HG03460 (cell line): ENCODE measurements around the gene DCT.

ENCODE experiments used
- ATAC-seq: cut with Tn5 transposase; IDR thresholded peaks from one replicate; pipeline ENCODE4 v1.9.1; 2021; ENCODE audit not compliant: unreplicated experiment

Gene DCT

DNA sequence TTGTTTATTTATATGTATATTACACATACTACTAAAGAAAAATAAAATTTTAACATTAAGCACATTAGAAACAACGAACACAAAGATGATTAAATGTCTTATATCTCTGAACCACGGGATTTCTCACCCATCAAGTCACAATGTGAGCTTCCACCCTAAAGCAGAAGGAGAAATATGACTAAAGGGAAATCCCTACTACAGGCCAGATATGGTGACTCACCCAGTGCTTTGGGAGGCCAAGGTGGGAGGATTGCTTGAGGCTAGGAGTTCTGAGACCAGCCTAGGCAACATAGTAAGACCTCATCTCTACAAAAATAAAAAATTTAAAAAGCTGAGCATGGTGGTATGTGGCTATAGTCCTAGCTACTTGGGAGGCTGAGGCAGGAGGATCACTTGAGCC, 24.6 kb downstream of the DCT start:
- ATAC-seq, result no peak

DNA sequence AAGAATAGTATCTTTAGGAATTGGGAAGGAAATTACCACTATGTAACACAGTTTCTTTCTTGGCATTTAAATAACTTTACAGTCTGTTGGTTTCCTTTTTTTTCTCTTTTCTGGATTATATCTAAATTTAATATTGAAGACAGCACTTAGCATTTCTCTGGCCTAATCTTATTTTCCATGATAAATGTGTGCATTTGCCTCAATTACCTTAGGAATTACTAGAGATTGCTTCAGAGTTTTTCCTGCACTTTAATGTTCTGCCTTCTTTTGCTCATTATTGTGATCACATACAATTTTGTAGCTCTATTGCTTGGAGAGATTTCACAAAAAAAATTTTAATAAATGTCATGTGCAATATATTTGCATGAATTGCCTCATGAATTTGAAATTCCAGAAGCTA, 25.1 kb downstream of the DCT start:
- ATAC-seq, result no peak

DNA sequence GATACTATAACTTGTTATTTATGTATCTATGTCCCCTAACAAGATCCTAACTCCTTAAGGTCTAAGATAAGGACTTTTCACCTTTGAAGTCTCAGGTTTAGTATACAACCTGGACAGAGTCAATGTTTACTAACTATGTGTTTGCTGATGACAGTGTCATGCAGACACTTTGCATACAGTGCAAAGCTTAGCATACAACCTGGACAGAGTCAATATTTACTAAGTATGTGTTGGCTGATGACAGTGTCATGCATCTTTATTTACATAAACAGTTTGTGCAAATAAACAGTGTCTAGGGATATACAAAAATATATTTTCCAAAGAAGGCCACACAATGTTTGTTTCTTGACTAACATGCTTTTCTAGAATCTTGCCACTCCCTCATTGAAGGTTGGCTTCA, 34.7 kb downstream of the DCT start:
- ATAC-seq, result no peak

DNA sequence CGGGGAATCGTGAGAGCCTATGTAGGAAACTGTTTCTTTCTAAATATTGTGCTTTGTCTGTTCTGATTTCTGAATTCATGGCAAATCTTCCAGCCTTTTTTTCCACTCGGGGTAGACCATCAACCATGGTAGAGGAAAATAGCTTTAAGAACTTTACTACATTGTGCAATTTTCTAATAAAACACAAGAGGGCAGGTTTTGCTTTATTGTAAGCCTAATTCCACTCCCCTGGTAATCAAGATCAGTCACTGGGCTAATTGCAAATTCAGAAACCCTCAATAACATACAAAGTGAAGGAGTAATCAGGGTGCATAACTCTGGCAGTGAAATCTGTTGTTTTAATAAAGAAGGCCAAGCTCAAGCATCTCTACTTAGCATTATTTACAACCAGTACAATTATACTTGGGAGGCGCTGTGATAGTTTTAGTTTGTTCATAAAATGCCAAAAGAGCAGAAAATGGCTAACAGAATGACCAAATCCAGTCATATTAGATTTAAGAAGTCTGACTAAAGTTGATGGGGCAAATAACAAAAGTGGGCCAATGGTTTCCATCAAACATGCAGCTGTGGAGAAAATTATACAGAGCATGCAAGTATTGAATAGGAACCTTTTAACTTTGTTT, 43.8 kb downstream of the DCT start:
- peak; percentile 52 for ATAC-seq

DNA sequence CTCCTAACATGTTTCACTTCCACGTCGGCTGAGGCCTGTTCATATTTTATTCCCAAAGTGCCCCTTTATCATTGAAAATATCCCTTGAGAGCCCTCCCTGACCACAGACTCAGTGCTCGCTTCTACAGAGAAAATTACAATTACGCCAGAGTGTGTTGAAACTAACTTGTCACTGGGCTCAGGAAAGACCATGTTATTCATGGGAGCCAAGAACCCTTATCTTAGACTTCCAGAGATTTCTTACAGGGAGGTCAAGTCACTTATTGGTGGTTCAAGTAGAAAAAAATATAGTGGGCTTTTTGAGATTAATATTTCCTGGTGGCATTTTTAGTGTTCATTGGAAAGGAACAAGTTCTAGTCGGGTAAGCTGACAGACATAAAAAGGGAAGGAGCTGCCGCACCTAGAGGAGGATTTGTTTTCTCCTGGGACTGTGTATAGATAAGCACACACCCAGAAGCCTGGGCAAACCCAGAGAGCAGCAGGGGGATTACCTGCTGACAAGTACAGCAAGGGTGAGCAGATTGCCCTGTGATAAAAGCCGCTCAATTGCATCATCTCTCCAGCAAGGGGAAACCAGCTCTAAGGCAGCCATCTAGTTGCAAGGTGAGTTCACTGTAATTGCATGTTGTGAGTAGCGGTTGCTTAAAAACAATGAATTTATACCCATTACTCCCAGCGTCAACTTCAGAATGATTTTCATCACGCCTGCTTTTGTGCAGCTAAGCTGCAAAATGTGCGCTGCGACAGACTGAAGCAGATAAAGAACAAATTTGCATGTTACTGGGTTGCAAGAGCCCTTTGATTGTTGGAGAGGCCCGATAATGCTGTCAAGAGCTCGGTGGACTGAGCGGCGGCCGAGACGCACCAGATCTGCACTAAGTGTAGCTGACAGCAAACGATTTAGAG, 46.2 kb downstream of the DCT start:
- ATAC-seq, result peak; percentile 59

DNA sequence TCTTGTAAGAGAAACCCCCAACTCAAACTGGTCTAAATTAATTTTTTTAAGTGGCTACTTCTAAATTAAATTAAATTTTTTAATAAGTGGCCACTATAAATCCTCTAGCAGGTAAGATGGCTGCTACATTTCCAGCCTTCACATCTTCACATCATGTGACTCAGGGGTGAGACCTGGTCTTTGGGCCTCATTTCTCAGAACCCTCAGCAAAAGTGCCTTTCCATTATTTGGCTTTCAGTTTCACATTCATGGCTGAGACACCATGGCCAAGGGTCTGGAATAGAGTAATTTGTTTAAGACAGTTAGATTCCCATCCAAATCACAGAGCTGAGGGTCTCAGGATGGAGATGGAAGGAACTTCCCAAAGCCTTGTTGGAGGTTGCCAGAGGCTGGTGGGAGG, 47.5 kb downstream of the DCT start:
- no peak for ATAC-seq

DNA sequence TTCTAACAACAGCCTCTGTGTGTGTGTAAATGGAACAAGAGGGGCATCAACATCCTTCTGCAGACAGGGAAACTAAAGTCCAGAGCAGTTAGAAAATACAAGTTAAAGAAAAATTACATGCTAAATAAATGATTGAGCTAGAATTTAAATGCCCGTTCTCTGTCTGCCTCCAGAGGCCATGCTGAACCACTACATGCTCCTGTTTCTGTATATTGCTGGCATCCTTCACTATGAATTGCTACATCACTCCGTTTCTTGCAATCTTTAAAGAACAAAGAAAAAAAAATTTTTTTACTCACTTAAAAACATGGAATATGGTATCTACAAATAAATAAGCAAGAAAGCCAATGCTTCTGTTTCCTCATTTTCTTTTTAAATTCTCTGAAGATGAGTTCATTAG, 47.9 kb downstream of the DCT start:
- ATAC-seq, result no peak

DNA sequence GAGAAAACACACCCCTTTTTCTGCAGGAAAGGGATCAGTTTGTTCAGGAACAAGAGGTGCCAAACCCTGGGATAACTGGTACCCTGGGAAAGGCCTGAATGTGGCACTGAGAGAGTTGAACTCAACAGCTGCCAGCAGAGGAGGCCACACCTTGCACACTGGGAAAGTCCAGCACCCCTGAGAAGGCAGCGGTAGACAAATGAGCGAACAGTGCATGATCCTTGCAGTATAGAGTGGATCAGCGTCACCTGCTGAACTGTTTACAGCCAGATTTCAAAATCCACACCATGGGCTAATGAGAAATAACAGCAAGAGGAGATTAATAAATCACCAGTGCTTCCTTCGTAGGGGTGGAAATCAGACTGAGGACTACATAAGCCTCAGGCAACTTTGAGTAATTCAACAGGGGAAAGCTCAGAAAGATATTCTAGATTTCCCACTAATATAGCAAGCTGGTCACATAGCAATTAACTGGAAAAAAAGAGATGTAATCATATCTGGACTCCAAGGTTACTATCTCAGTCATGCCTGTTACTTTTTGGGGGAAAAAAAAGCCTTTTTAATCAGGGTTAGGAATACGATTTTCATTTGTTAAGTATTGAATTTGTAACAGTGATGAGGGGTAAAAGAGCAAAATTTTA, 52.0 kb downstream of the DCT start:
- no peak for ATAC-seq

DNA sequence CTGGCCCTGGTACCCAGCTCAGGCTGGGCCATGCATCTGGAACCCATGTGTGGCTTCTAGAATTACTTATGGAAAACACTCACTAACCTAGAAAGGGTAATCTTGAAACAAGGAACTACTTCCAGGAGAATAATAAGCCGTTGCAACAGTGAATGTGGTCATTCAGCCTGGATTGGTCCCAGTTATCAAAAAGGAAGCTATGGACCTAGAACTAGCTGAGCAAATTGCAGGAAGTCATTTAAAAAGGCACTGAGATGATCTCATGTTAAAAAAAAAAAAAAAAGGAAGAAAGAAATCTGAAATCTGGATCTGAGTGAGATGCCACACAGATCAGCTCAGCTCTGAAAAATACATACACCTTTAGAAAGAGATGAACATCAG, 59.6 kb downstream of the DCT start:
- ATAC-seq, result no peak

DNA sequence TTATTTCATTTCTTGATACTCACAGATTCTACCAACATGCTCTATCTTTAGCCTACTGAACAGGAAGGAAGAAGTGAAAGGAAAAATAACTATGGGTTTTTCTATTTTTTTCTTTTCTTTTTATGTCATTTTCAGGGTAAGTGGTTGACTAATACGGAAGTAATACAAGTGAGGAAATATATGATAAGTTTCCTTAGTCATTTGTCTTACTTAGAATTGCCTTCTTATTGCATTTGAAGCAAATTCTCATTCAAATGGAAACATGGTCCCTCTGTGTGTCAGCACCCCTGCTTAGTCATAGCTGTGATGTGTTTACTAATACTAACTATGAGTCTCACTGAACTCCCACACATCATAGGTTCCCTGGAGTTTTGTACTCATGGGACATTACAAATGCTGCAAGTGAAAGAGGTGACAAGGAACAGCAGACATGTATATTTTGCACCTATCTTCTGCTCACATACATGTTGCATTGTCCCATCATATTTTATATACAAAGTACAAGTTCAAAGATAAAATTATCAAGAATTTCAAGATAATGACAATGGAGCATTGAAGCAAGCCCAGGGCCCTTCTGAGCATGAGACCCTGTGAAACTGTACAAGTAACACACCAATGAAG, 60.1 kb downstream of the DCT start:
- ATAC-seq, result no peak

DNA sequence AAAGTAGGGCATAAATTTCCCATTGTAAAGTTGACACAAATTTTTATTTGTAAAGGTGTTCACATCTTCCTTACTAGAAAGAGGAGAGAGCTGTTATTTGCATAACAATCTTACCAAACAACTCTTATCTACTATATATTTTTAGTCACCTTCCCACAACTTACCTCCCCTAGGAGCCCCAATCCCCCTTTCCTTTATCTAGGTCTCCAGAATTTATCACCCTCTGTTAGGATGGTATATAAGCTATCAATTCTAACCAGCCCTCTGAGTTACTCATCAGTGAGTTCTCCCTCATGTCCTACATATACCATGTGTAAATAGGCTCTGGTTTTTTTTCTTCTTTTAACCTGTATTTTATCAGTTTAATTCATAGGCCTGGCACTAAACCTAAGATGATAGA, 62.2 kb downstream of the DCT start:
- ATAC-seq, result no peak

DNA sequence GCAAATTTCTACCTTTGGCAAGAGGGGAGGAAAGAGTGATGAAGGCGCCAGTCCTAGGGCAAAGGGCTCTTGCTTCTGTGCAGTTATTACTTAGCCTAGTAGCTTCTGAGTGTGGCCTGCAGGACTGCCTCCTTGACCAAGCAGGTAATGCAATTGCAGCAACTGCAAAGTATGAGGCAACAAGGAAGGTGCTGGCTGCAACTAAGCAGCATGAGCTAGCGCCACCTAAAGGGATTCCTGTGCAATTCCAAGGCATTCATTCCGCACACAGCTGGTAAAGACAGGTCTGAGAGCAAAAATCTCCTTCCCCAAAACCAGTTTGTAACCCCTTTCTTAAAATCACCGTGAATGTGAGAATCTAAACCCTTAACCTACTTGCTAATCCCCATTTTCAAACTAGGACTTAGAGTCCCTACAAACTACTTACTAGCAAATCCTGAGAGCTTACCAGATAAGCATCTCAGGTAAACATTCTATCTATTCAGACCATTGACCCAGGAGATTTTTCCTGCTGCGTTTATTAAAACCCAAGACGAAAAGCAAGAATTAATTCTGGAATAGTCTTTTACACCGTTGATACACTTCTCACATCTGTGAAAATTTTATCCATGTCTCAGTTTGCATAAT, 62.9 kb downstream of the DCT start:
- no peak for ATAC-seq

DNA sequence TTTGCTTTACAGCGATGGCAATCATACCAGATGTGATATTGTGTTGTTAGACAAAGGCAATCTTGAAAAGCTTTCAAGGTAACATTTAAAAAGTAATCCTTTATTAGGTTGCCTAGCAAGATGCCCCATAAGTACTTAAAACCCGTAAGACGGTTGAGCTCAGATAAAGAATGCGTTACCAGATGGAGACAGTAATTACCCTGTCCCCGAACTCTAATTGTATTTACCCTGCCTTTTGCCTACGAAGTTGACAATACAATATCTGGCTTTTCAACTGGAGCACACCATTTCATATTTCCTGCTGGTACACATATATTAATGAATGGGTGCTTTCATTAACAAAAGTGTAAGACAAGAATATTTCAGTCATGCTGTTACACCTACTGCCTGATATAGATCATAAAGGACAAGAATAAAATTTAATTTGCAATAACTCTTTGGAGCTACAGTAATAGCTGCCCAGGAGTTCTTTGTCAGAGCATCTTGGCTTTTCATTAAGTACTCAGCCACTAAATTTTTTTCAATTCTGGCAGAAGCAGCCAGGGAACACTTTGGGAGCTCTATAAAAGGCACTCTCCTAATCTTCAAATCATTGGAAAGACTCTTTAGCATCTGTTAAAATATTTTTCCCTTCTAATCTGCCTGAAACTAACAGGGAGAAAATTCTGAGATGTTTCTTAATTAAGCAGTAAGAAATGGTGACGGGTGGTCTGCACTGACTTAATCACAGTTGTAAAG, 63.8 kb downstream of the DCT start:
- no peak for ATAC-seq

DNA sequence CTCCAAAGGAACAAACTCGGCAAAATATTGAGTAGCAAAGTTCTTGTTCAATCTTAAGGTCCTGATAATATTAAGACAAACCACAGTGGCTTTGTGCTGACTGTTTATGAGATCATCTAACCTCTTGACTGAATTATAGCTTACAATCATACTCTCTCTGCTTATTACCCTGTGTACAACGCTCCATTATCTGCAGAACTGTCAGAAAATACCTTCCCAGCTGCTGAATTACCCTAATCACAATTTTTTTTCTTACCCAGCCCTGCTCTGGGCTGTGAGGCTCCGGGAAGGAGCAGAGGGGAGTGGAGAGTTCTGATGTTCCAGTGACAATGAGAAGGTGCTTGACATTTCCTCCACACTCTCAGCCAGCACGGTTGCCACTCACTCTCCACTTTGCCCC, 64.8 kb downstream of the DCT start:
- no peak for ATAC-seq

DNA sequence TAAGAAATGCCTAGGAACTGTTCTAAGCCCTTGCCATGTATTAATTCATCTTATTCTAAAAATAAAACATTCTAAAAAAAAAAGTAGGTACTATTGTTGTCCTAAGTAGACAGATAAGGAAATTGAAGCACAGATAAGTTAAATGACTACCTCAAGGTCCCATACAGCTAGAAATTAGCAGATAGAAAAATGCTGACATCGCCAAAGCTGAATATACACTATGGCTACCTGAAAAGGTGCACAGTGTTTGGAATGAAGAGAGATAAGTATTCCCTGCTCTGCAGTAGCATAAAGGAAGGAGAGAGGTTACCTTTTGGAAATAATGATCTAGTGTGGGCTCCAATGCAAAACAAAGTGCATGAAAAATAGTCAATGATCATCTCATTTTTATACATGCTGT, 65.3 kb downstream of the DCT start:
- ATAC-seq, result no peak

DNA sequence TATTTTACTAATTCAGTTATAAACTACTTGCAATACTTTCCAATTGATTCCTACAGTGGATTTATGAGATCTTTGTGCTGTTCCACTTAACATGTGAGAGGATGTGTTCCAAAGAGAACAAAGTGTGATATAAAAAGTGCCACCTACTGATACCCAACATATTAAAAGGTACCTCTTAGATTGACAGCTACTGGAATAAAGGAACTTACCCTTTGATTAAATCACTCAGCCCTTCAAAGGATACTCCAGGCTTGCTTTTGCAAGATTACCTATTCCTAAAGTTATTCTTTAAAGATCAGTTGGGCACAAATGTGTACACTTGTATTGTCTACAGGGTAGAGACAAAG, 65.9 kb downstream of the DCT start:
- no peak for ATAC-seq

DNA sequence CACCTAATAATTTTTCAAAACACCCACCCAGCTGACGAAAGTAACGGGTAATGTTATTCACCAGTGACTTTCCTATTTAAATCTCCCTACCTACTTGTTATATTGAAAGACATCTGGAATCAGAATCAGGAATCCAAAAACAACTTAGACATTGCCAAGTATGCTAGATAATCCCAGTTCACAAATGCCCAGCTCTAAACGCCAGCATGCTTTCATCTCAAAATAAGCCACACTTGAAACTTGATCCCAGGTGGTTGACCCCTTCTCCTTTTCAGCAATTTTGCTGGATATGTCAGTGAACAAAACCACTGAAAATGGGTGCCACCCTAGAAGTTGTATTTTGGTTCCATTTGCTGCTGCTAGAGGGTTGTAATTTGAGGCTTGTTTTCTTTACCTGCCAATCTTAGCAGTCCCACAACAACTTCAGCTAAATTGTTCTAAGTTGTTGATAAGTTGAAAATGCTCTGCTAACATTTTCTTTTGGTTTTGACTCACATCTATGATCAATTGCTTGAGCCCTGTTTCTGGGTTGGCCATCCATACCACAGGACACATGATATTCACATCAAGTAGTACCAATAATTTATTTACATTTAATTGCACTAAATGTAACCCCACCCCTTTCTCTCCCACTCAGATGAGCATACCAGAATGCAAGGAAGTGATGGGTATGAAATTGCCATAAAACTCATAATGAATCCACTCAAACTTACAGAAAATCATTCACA, 66.4 kb downstream of the DCT start:
- ATAC-seq, result no peak

DNA sequence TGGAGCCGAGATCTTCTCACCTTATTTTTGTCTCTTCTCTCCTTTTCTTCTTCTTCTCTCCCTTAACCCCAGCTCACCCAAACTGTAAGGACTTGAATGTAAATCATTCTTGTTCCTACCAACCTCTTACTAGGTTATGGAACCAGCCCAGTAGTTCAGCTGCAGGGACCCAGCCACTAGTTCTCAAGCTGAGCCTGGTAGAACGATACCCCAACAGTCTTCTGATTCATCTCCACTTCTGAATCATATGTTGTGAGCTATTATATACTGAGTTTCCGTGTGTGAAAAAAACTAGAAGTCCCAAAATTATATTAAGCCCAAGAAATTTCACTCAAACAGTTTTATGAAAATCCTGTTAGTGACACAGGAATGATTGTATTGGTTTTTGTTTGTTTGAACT, 67.7 kb downstream of the DCT start:
- ATAC-seq, result no peak

DNA sequence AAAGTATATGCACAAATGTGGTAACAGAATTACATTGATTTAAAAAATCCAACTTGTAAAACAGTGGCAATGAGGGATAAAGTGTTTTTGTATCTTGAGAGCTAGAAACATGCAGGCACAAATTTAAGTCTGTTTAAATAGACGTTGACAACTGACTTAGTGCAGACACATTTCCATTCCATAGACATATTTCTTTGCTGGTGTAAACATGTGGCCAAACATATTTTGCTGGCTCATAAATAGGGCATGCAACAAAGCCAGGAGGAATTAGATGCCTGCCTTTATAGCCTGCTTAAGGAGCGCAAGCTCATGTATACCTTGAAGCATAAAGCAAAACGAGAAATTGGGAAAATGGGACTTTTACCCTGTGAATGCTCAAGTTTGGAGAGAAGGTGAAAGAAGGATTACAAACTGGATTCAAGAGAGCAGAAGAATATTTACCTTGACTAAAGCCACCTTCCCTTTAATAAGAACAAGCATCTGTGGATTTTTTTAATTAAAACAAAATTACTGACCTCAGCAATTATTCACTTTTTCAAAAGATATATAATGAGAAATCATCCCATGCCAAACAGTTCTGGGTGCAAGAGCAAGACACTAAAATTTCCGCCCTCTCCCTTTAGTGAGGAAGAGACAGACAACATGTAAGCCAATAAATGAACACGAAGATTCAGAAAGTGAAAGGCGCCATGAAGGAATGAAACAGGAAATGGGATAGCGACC, 71.0 kb downstream of the DCT start:
- no peak for ATAC-seq
